GM21723 (cell line): ENCODE measurements around the gene FBRSL1.

ENCODE experiments used
- ATAC-seq: cut with Tn5 transposase; IDR thresholded peaks from one replicate; pipeline ENCODE4 v1.9.1; 2021; ENCODE audit warnings: mild to moderate bottlenecking, moderate library complexity; ENCODE audit not compliant: unreplicated experiment

Gene FBRSL1

DNA sequence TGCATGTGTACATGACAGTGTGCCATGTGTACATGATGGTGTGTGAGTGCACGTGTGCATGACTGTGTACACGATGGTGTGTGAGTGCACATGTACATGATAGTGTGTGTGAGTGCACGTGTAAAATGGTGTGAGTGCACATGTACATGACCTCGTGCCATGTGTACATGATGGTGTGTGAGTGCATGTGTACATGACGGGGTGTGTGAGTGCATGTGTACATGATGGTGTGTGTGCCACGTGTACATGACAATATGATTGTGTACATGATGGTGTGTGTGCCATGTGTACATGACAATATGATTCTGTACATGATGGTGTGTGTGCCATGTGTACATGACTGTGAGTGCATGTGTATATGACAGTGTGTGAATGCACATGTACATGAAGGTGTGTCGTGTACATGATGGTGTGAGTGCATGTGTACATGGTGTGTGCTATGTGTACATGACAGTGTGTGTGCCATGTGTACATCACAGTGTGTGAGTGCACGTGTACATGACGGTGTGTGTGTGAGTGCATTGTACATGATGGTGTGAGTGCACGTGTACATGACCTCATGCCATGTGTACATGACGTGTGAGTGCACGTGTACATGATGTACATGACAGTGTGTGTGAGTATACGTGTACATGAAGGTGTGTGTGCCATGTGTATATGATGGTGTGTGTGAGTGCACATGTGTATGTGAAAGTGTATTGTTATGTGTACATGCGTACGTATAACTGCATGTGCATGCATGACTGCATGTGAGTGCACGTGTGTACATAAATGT is 46.3 kb downstream of the FBRSL1 start:
- no peak for ATAC-seq

DNA sequence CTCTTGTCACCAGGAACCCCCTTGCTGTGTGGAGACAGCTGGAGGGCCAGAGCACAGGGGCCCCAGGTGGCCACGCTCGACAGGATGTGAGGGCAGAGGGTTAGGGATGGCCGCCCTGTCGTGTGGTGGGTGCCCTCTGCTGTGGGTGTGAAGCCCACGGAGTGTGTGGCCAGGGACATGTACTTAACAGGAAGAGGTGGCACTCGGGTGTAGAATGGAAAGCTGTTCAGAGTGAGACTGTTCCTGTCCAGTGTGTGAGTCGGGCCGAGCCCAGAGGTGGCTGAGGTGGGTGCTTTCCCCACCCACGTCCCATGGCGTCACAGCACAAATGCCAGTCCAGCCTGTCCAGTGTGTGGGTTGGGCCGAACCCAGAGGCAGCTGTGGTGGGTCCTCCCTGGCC is 47.1 kb downstream of the FBRSL1 start:
- no peak for ATAC-seq

DNA sequence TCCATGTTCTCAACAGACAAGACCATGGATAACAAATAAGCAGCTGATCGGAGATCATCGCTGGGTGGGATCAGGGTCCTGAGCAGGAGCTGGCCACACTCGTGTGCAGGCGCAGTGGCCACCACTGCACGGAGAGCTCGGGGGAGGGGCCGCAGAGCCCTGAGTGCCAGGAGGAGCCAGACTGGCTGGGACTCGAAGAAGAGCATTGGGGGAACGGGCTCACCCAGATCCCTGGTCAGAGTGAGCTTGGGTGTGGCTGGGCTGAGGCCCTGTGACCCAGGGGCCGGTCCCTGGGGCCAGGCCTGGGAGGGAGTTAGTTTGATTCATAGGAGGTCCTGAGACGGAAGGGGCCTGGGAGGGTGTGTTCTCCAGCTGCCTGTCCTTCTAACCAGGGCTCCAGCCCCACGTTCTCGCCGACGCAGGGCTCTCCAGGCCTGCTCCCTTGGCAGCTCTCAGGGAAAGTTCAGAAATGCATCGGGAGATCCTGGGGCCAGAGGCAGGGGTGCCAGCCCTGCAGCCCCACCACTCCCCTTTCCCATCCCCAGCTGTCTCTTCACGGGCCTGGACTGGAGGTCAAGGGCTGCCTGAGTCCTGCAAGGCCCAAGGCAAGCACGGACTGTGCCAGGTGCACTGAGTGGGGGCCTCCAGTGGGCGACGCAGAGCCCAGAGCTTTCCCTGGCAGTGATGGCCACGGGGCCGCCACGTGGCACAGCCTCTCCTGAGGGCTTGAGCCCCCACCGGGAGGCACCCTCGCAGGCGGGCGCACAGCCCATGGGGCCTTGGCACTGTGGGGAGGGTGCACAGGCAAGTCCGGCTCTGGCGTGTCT is 48.1 kb downstream of the FBRSL1 start:
- ATAC-seq = no peak

DNA sequence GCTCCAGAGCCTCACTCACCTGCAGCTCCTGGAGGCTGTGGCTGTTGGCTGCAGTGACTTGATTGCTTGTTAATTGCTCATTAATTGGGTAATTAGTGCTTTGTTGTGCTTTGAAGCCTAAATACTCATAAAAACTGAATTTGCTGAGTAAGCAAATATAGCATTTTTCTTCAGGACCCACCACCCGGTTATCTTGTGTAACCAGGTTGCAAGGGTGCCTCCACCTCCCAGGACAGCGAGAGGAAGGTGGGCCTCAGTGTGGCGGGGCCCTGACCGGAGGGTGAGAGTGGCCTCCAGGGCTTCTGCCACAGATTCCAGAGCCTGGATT is 48.7 kb downstream of the FBRSL1 start:
- no peak for ATAC-seq

DNA sequence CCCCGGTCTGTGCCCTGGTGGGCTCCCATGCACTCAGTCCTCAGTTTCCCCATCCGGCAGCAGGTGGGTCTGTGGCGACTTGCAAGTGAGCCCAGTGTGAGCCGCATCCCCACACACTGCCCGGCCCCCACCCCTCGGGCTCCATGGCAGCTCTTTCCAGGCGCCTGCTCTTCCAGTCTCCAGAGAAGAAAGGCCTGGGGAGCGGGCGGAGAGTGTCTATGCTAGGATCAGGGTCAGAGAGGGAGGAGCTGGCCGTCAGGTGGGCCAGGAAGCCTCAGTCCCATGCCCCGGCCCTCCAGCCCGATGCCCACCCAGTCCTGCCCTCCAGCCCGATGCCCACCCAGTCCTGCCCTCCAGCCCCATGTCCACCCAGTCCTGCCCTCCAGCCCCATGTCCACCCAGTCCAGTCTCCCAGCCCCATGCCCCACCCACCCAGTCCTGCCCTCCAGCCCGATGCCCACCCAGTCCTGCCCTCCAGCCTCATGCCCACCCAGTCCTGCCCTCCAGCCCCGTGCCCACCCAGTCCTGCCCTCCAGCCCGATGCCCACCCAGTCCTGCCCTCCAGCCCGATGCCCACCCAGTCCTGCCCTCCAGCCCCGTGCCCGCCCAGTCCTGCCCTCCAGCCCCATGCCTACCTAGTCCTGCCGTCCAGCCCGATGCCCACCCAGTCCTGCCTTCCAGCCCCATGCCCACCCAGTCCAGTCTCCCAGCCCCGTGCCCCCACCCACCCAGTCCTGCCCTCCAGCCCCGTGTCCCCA is 49.2 kb downstream of the FBRSL1 start:
- no peak for ATAC-seq

DNA sequence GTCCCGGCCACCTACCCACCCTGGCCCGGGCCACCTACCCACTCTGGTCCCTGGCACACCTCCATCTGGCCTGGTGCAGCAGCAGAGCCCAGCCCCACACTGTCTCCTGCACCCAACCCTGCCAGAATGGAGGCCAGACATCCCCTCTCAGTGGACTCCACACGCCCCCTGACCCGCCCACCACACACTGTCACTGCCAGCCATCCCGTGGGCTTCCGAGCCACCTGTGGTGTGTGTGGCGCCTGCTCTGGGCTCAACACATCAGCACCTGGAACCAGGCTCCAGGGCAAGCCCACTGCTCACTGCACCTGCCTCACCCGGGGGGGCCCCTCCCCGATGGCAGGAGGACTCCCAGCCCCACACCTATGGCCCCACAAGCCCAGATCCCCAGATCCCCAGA is 50.5 kb downstream of the FBRSL1 start:
- ATAC-seq = no peak

DNA sequence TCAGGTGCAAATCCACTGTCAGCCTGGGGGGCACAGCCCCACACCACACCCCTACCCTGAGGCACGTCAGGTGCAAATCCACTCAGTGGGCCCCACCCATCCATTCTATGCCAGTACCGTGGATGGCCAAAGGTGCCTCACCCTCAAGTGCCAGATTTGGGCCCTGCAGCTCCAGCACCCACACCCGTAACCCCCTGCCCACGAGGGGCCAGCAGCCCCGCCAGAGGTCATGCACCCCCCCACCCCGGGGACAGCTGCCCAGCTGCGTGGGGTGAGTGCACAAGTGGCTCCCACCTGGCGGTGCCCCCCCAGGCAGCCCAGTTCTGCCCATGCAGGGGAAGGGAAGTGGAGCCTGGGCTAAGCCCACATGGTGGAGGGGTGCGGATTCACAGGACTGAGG is 51.2 kb downstream of the FBRSL1 start:
- no peak for ATAC-seq

DNA sequence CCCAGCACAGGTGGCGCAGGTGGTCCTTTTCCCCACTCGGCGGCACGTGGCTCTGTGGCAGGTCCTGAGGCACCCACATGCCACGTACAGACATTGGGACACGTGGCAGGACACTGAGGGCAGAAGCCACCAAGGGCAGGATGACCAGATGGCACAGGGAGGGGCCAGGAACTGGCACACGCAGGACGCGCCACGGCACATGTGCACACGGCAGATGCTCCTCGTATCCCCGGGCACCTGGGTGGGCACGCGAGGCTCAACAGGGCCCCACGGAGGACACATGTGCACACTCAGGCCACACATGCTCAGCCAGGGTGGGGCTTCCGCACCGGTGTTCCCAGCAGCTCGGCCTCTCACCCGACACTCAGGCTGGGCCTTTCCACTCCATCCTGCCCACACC is 52.0 kb downstream of the FBRSL1 start:
- ATAC-seq = no peak

DNA sequence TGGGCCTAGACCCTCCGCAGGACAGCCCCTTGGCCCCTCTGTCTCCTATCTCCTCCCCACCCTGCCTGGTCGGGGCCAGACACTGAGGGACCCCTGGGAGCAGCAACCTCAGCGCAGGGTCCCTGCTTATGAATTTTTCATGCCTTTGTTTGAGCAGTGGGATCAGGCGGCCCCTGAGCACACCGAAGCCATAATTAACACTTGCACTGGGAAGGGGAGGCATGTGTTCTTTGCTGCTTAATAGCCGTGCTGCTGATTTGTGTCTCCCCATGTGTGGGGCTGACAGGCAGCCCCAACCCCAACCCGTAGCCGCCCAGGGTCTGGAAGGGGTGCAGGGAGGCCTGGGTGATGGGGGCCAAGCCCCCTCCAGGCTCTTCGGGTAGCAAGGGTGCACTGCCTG is 52.7 kb downstream of the FBRSL1 start:
- no peak for ATAC-seq

DNA sequence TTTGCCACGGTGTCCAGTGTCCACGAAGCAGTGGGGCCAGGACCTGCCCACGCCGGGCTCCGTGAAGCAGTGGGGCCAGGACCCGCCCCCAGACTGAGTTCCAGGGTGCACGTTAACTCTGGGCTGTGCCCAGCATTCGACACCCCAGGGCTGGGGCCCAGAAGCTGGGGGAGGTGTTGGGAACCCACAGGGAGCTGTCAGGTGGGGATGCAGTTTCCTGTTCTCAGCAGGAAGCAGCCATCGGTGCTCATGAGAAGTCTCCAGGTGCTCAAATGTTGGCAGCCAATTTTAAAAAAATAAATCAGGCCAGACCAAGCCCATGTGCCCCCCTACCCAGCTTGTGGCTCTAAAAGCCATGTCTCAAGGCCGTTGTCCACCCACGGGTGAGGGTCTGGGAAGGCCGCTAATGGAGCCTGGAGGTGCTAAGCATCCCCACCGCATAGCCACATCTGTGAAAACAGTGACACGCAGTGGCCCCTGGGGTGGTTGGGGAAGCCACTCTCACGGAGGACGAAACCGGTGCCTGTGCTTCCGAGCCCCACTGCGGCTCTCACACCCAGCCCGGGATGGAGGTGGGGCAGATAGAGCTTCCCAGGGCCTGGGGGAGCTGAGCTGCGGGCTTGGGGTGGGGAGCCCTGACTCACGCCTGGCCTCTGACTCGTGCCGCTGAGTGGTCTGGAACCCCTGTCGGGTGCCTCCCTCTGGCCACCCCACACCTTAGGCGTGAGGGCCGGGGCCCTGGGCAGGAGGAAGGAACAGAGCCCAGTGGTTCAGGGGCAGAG is 53.5 kb downstream of the FBRSL1 start:
- ATAC-seq = no peak

DNA sequence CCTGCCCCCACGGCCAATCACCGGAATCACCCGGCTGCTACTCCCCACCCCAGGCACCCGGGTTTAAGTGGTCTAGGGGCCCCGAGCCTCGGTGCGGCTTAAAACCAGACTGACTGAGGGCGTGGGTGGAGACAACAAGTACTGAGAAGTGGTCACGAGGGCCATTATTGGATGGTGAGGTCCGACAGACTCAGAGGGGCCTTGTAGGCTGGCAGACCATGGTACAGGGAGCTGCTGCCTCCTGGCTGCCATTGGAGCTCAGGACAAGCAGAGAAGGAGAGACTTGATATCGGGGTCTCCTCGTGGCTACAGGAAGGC is 54.1 kb downstream of the FBRSL1 start:
- ATAC-seq = no peak

DNA sequence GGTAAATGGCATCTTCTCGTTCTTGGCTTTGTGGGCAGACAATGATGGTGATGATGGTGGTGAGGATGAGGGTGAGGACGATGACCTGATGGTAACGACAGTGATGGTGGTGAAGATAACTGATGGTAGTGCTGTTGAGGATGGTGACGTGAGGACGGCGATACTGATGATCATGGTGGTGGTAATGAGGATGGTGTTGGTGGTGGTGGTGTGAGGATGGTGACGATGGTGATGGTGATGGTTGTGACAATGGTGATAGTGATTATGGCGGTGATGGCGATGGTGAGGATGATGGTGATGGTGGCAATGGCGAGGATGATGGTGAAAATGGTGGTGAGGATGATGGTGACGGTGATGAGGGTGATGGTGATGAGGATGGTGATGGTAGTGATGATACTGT is 54.5 kb downstream of the FBRSL1 start:
- no peak for ATAC-seq

DNA sequence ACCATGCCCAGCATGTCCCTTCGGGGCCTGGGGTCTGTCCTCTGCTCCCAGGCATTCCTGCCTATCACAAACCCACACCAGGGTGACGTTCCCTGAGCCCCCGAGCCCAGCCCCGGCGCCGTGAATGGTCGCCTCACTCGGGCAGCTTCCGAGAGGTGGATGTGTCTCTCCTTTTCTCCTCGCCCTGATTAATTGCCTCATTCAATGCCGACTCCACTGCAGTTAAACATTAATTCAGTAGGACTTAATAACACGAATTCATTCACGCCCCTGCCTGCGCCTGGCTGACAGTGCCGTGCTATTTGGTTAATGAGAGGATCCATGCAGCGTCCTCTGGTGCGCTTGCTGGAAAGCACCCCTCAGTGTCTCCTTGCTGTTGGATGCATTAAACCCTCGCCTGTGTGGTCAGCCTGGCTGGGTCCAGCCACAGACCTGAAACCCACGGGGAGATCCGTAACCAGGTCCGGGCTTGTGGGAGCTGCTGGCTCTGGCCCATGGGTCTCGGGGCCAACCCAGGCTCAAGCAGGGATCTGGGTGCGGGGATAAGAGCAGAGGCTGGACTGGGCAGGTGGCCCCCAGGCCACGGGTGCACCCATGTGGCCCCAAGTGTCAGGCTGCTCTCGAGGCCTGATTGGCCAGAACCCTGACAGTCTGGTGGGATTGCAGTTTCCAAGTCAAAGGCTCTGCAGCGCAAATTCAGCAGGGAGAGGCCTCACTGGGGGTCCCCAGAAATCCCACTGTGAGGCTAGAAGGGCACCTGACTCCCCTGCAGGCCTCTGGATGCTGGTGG is 55.4 kb downstream of the FBRSL1 start:
- no peak for ATAC-seq

DNA sequence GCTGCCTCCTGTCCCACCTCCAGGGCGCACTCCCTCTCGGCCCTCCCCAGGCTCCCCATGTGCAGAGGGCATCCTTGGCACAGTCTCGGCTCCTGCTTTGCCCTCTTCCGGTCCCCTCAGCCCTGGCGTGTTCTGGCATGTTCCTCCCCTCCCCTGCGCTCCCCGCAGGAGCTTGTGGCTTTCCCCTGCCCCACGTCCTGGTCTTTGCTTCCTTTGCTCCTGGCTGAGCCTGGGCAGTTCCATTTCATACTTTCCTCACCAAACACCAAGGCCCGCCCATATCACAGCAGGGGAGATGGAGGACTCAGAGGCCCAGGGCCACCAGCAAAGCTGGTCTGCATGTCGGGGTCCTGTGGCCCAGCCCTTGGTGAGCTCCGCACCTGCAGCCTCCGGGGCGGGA is 56.0 kb downstream of the FBRSL1 start:
- ATAC-seq = no peak

DNA sequence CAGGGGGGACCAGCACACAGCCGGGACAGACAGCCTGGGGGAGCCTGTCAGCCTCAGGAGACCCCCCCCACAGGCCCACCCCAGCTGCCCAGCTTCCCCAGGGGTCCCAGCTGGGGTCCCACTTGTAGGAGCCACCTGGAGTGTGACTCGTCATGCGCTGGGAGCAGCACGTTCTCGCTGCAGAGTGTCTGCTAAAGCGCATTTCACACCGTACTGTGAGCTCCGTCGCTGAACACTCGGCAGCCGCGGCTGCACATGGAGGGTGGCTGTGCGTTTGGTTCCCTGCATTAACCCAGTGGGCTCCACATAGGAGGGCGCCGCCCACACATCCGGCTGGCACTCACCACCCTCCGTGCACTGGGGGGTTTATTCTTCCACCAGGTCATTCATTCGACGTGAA is 56.7 kb downstream of the FBRSL1 start:
- no peak for ATAC-seq

DNA sequence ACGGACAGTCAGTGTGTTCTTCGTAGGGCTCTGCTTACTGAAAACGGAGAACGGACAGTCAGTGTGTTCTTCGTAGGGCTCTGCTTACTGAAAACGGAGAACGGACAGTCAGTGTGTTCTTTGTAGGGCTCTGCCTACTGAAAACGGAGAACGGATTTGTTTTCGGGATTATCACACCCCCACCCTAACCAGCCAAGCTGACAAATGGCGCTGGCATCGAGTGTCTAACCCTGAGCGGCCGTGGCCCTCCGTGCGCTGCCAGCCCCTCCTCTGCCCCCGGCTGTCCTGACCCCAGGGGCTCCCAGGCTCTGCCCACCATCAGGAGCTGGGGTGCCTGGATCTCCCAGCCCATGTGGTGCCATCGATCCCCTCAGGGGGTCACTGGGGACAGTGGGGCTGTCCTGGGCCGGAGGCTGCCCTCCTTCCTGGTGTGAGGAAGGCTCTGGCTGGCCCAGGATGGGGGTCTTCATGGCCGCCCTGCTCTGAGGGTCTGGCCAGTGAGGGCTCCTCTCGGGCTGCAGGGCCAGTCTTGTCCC is 57.3 kb downstream of the FBRSL1 start:
- ATAC-seq = no peak

DNA sequence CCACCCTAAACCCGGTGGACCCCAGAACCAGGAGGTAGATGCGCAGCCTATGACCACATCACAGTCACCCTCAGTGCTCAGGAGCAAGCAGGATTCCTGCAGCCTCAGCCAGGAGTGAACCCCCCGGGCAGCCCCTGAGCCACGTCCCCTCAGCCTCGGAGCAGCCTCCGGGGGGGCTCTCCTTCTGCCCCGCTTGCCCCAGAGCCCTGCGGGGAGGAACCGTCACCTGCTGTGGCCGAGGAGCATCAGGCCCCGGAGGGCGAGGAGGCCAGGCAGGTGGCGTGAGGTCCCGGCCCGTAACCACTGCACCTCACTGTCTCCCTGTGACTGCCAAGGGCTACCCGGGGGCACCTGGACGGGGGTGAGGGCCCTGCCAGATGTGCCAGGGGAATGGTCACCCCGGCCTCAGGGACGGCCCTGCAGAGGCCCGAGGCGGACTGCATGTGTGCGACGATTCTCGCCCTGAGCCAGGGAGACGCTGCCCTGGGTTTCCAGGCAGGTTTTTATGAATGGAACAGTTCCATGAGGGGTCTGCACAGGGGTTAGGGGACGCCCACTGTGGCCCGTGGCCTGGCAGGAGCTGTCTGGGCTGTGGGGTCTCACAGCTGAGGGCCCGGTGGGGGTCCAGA is 58.6 kb downstream of the FBRSL1 start:
- ATAC-seq = no peak

DNA sequence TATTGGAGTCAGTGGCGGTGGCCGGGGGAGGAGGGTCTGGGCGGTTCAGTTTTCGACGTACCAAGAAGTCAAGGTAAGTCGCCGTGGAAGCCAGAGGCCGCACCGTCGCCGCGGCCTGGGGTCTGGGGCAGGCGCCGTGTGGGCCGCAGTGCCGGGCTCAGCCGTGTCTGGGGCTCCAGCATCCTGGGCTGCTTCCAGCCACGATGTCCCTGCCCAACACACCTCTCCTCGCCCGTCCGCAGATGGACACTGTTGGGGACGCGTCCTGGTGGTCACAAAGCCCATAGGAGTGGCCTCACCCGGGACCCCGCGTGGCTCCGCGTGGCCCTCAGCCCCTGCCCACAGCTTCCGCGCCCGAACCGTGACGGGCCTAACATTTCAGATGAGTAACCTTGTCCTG is 59.1 kb downstream of the FBRSL1 start:
- ATAC-seq = no peak

DNA sequence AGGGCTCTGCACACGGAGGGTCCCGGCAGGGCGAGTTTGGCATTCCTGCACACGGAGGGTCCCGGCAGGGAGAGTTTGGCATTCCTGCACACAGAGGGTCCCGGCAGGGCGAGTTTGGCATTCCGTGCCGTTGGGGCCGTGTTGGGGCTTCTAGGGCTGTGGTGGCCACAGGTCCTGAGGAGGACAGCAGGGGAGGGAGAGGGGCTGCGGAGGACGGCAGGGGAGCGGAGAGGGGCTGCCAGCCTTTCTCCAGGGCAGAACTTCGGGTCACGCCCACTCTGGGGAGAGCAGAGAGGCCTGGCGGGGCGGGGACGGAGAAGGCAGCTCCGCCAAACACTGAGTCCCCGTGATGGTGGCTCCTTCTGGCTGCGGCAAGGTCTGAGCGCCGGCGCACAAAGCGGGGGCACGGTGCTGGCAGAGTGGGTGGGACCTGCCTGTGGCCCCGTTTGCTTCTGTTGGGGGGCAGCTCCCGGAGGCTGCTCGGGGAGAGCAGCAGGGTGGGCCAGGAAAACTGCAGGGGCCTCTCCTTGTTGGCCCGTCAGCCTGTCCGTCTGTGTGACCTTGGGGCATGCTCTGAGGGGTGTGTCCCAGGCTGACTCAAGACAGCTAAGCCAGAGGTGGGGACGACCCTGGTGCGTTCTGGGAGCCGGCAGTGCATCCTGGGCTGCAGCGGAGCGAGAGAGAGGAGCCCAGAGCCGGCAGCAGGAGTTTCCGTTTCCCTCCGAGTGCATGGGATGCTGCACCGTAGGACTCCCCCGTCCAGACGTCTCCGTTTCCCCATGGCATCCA is 60.3 kb downstream of the FBRSL1 start:
- no peak for ATAC-seq
